Neural progenitor cell (in vitro differentiated cells): ENCODE results near the gene PCDH15.

Experiments used
- CTCF ChIP-seq: fragments of 200-600 bp; sonication (generic); IDR thresholded peaks from 2 replicates; pipeline ENCODE4 v1.5.1; 2017; ENCODE audit warnings: antibody characterized with exemption, mild to moderate bottlenecking
- EZH2 ChIP-seq: fragments of 200-600 bp; sonication (generic); IDR thresholded peaks from 2 replicates; pipeline ENCODE4 v1.6.1; 2017; ENCODE audit warnings: antibody characterized with exemption, mild to moderate bottlenecking, moderate library complexity

GRCh38 chr10:53852450-53853175 is 948.4 kb downstream of the PCDH15 start:
- TF ChIP-seq CTCF (no peak), EZH2 (no peak)
